ENCODE measurements around the gene PDZD8.

The PDZD8 gene

GRCh38 chr10:117364110-117364960, 10.9 kb downstream of the PDZD8 start:
- Histone ChIP-seq H3K4me1 (ENCODE audit: control insufficient read depth, insufficient read depth, low read length, poor library complexity, severe bottlenecking) (peaks cover 4% of the 10 kb centered on the region), H3K36me3 (ENCODE audit: control insufficient read depth, insufficient read depth, low read length) (no peaks in the 10 kb centered on the region), H3K9me3 (ENCODE audit: control insufficient read depth, low read length) (no peaks in the 10 kb centered on the region), H3K27me3 (replicated peaks; ENCODE audit: control insufficient read depth, insufficient read depth, low read length, poor library complexity, severe bottlenecking) (no peaks in the 10 kb centered on the region), H3K4me3 (ENCODE audit: insufficient read depth, low read depth, low read length, poor library complexity, severe bottlenecking) (no peak overlapping the region), H3K27ac (ENCODE audit: insufficient read depth, low read length, poor library complexity, severe bottlenecking) (no peak overlapping the region)
- DNase-seq: no peak

GRCh38 chr10:117363028-117363427, 12.2 kb downstream of the PDZD8 start:
- Histone ChIP-seq H3K9me3 (ENCODE audit: control insufficient read depth, low read length) (no peaks in the 10 kb centered on the region), H3K4me3 (ENCODE audit: insufficient read depth, low read depth, low read length, poor library complexity, severe bottlenecking) (no peak overlapping the region), H3K27ac (ENCODE audit: insufficient read depth, low read length, poor library complexity, severe bottlenecking) (no peak overlapping the region), H3K4me1 (ENCODE audit: control insufficient read depth, insufficient read depth, low read length, poor library complexity, severe bottlenecking) (peaks cover 4% of the 10 kb centered on the region), H3K36me3 (ENCODE audit: control insufficient read depth, insufficient read depth, low read length) (no peaks in the 10 kb centered on the region), H3K27me3 (replicated peaks; ENCODE audit: control insufficient read depth, insufficient read depth, low read length, poor library complexity, severe bottlenecking) (no peaks in the 10 kb centered on the region)
- DNase-seq: no peak

GRCh38 chr10:117362313-117362712, 12.9 kb downstream of the PDZD8 start:
- Histone ChIP-seq H3K4me3 (ENCODE audit: insufficient read depth, low read depth, low read length, poor library complexity, severe bottlenecking) (no peak overlapping the region), H3K36me3 (ENCODE audit: control insufficient read depth, insufficient read depth, low read length) (no peaks in the 10 kb centered on the region), H3K27me3 (replicated peaks; ENCODE audit: control insufficient read depth, insufficient read depth, low read length, poor library complexity, severe bottlenecking) (no peaks in the 10 kb centered on the region), H3K4me1 (ENCODE audit: control insufficient read depth, insufficient read depth, low read length, poor library complexity, severe bottlenecking) (peaks cover 4% of the 10 kb centered on the region), H3K9me3 (ENCODE audit: control insufficient read depth, low read length) (no peaks in the 10 kb centered on the region), H3K27ac (ENCODE audit: insufficient read depth, low read length, poor library complexity, severe bottlenecking) (no peak overlapping the region)
- DNase-seq: no peak

GRCh38 chr10:117360994-117361667, 14.1 kb downstream of the PDZD8 start:
- no peaks in the 10 kb centered on the region for H3K36me3 ChIP-seq (ENCODE audit: control insufficient read depth, insufficient read depth, low read length)
- no peak overlapping the region for H3K27ac ChIP-seq (ENCODE audit: insufficient read depth, low read length, poor library complexity, severe bottlenecking)
- peaks cover 4% of the 10 kb centered on the region for H3K4me1 ChIP-seq (ENCODE audit: control insufficient read depth, insufficient read depth, low read length, poor library complexity, severe bottlenecking)
- H3K27me3 ChIP-seq (replicated peaks; ENCODE audit: control insufficient read depth, insufficient read depth, low read length, poor library complexity, severe bottlenecking): no peaks in the 10 kb centered on the region
- DNase-seq: no peak
- no peak overlapping the region for H3K4me3 ChIP-seq (ENCODE audit: insufficient read depth, low read depth, low read length, poor library complexity, severe bottlenecking)
- no peaks in the 10 kb centered on the region for H3K9me3 ChIP-seq (ENCODE audit: control insufficient read depth, low read length)

- DNase-seq: no peak
- no peaks in the 10 kb centered on the region for H3K36me3 ChIP-seq (ENCODE audit: control insufficient read depth, insufficient read depth, low read length)
- no peaks in the 10 kb centered on the region for H3K9me3 ChIP-seq (ENCODE audit: control insufficient read depth, low read length)
- no peak overlapping the region for H3K27ac ChIP-seq (ENCODE audit: insufficient read depth, low read length, poor library complexity, severe bottlenecking)
- no peak overlapping the region for H3K4me3 ChIP-seq (ENCODE audit: insufficient read depth, low read depth, low read length, poor library complexity, severe bottlenecking)
- no peaks in the 10 kb centered on the region for H3K27me3 ChIP-seq (replicated peaks; ENCODE audit: control insufficient read depth, insufficient read depth, low read length, poor library complexity, severe bottlenecking)
- H3K4me1 ChIP-seq (ENCODE audit: control insufficient read depth, insufficient read depth, low read length, poor library complexity, severe bottlenecking): peaks cover 4% of the 10 kb centered on the region
Measured at GRCh38 chr10:117360016-117360415, 15.2 kb downstream of the PDZD8 start.

- H3K27me3 ChIP-seq (replicated peaks; ENCODE audit: control insufficient read depth, insufficient read depth, low read length, poor library complexity, severe bottlenecking): no peaks in the 10 kb centered on the region
- no peak overlapping the region for H3K27ac ChIP-seq (ENCODE audit: insufficient read depth, low read length, poor library complexity, severe bottlenecking)
- DNase-seq: no peak
- no peak overlapping the region for H3K4me3 ChIP-seq (ENCODE audit: insufficient read depth, low read depth, low read length, poor library complexity, severe bottlenecking)
- peaks cover 7% of the 10 kb centered on the region for H3K4me1 ChIP-seq (ENCODE audit: control insufficient read depth, insufficient read depth, low read length, poor library complexity, severe bottlenecking)
- H3K9me3 ChIP-seq (ENCODE audit: control insufficient read depth, low read length): no peaks in the 10 kb centered on the region
- H3K36me3 ChIP-seq (ENCODE audit: control insufficient read depth, insufficient read depth, low read length): no peaks in the 10 kb centered on the region
Measured at GRCh38 chr10:117355072-117355471, 20.2 kb downstream of the PDZD8 start.

- Histone ChIP-seq H3K27ac (ENCODE audit: insufficient read depth, low read length, poor library complexity, severe bottlenecking) (no peak overlapping the region), H3K4me1 (ENCODE audit: control insufficient read depth, insufficient read depth, low read length, poor library complexity, severe bottlenecking) (peaks cover 7% of the 10 kb centered on the region), H3K9me3 (ENCODE audit: control insufficient read depth, low read length) (no peaks in the 10 kb centered on the region), H3K27me3 (replicated peaks; ENCODE audit: control insufficient read depth, insufficient read depth, low read length, poor library complexity, severe bottlenecking) (no peaks in the 10 kb centered on the region), H3K36me3 (ENCODE audit: control insufficient read depth, insufficient read depth, low read length) (no peaks in the 10 kb centered on the region), H3K4me3 (ENCODE audit: insufficient read depth, low read depth, low read length, poor library complexity, severe bottlenecking) (no peak overlapping the region)
- no peak for DNase-seq
Measured at GRCh38 chr10:117353684-117354083, 21.6 kb downstream of the PDZD8 start.

GRCh38 chr10:117352724-117353123, 22.5 kb downstream of the PDZD8 start:
- Histone ChIP-seq H3K27me3 (replicated peaks; ENCODE audit: control insufficient read depth, insufficient read depth, low read length, poor library complexity, severe bottlenecking) (no peaks in the 10 kb centered on the region), H3K4me1 (ENCODE audit: control insufficient read depth, insufficient read depth, low read length, poor library complexity, severe bottlenecking) (peaks cover 7% of the 10 kb centered on the region), H3K36me3 (ENCODE audit: control insufficient read depth, insufficient read depth, low read length) (no peaks in the 10 kb centered on the region), H3K9me3 (ENCODE audit: control insufficient read depth, low read length) (no peaks in the 10 kb centered on the region), H3K4me3 (ENCODE audit: insufficient read depth, low read depth, low read length, poor library complexity, severe bottlenecking) (no peak overlapping the region), H3K27ac (ENCODE audit: insufficient read depth, low read length, poor library complexity, severe bottlenecking) (no peak overlapping the region)
- DNase-seq: no peak

GRCh38 chr10:117351996-117352395, 23.2 kb downstream of the PDZD8 start:
- Histone ChIP-seq H3K4me3 (ENCODE audit: insufficient read depth, low read depth, low read length, poor library complexity, severe bottlenecking) (no peak overlapping the region), H3K27me3 (replicated peaks; ENCODE audit: control insufficient read depth, insufficient read depth, low read length, poor library complexity, severe bottlenecking) (no peaks in the 10 kb centered on the region), H3K9me3 (ENCODE audit: control insufficient read depth, low read length) (no peaks in the 10 kb centered on the region), H3K36me3 (ENCODE audit: control insufficient read depth, insufficient read depth, low read length) (no peaks in the 10 kb centered on the region), H3K4me1 (ENCODE audit: control insufficient read depth, insufficient read depth, low read length, poor library complexity, severe bottlenecking) (peaks cover 7% of the 10 kb centered on the region), H3K27ac (ENCODE audit: insufficient read depth, low read length, poor library complexity, severe bottlenecking) (no peak overlapping the region)
- DNase-seq: no peak

GRCh38 chr10:117351558-117351957, 23.7 kb downstream of the PDZD8 start:
- Histone ChIP-seq H3K36me3 (ENCODE audit: control insufficient read depth, insufficient read depth, low read length) (no peaks in the 10 kb centered on the region), H3K4me3 (ENCODE audit: insufficient read depth, low read depth, low read length, poor library complexity, severe bottlenecking) (no peak overlapping the region), H3K27me3 (replicated peaks; ENCODE audit: control insufficient read depth, insufficient read depth, low read length, poor library complexity, severe bottlenecking) (no peaks in the 10 kb centered on the region), H3K27ac (ENCODE audit: insufficient read depth, low read length, poor library complexity, severe bottlenecking) (no peak overlapping the region), H3K9me3 (ENCODE audit: control insufficient read depth, low read length) (no peaks in the 10 kb centered on the region), H3K4me1 (ENCODE audit: control insufficient read depth, insufficient read depth, low read length, poor library complexity, severe bottlenecking) (peaks cover 7% of the 10 kb centered on the region)
- DNase-seq: no peak

Data from effector memory CD4-positive, alpha-beta T cell (primary cell).